ENCODE measurements around the gene PCSK5. TPM values are rescaled to one million over a fixed set of nuclear protein-coding genes. Genes with fewer than 3 reads are reported as not detected.

The PCSK5 gene
- total RNA-seq, 2 donors from 2014 or later = 2.5 to 3.5 TPM

- TF ChIP-seq, protein P1, sequence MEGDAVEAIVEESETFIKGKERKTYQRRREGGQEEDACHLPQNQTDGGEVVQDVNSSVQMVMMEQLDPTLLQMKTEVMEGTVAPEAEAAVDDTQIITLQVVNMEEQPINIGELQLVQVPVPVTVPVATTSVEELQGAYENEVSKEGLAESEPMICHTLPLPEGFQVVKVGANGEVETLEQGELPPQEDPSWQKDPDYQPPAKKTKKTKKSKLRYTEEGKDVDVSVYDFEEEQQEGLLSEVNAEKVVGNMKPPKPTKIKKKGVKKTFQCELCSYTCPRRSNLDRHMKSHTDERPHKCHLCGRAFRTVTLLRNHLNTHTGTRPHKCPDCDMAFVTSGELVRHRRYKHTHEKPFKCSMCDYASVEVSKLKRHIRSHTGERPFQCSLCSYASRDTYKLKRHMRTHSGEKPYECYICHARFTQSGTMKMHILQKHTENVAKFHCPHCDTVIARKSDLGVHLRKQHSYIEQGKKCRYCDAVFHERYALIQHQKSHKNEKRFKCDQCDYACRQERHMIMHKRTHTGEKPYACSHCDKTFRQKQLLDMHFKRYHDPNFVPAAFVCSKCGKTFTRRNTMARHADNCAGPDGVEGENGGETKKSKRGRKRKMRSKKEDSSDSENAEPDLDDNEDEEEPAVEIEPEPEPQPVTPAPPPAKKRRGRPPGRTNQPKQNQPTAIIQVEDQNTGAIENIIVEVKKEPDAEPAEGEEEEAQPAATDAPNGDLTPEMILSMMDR (conservative IDR thresholded peaks at IDR 0.05) = no peak
- H3K4me3 ChIP-seq (ENCODE audit: low read length) = peak overlapping the region; percentile 2
- peaks cover 10% of the 10 kb centered on the region for H3K4me1 ChIP-seq (ENCODE audit: control insufficient read depth, insufficient read depth, low read length)
- 98 to 100% methylated on average over 1 of the region's 1 CpG for WGBS, 2 experiments (ENCODE audit: insufficient coverage in 1 of 2, insufficient read length in 1 of 2)
- Mint-ChIP-seq H3K4me1 (peaks cover 19% of the 10 kb centered on the region), H3K9me3 (peaks cover 18% of the 10 kb centered on the region), H3K36me3 (ENCODE audit: low read depth) (no peaks in the 10 kb centered on the region), H3K4me3 (no peak overlapping the region), H3K27ac (no peak overlapping the region), H3K27me3 (ENCODE audit: insufficient read depth) (peaks cover 39% of the 10 kb centered on the region)
- no peak overlapping the region for H3K27ac ChIP-seq (ENCODE audit: low read depth, low read length)
- H3K36me3 ChIP-seq (ENCODE audit: control insufficient read depth, insufficient read depth, low read length) = no peaks in the 10 kb centered on the region
- DNase-seq = no peak
- H3K9me3 ChIP-seq (ENCODE audit: control insufficient read depth, low read length) = peaks cover 26% of the 10 kb centered on the region
- no peak overlapping the region for H3K9ac ChIP-seq (ENCODE audit: extremely low read depth, low read length, poor library complexity, severe bottlenecking)
- peaks cover 21% of the 10 kb centered on the region for H3K27me3 ChIP-seq (ENCODE audit: control insufficient read depth, insufficient read depth, low read length, poor library complexity, severe bottlenecking)
These were observed 106.7 kb downstream of the PCSK5 start for GRCh38 chr9:75997206-75997605.

DNA sequence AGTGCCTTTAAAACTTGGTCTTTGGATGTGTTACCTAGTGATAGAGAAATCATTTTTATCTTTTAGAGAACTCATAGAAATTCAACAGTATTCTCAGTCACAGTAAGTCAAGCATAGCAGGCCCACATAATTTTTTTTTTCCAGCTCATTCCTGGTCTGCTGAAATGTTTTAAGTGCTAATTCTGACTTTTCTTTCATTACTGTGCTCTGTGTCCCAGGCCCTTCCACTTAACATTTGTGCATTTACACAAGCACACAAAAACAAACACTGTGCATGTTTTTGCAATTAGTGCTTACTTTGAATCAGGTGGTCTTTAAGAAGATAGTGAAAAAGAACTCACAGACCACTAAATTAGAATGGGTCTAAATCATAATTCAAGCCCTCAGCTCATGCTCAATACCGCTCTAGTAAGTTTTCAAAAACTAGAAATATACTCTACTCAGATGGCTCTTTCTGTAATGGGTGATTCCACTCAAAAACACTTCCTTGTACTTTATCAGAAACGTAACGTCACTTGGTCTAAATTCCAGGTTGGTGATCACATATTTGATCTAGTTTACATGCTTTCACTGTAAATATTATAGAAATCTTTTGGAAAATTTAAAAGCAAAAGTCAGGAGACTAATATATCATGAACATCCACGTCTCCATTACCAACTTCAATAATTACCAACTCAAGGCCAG lies 107.8 kb downstream of the PCSK5 start:
- Histone ChIP-seq H3K27me3 (ENCODE audit: control insufficient read depth, insufficient read depth, low read length, poor library complexity, severe bottlenecking) (peaks cover 25% of the 10 kb centered on the region), H3K9ac (ENCODE audit: extremely low read depth, low read length, poor library complexity, severe bottlenecking) (no peak overlapping the region), H3K9me3 (ENCODE audit: control insufficient read depth, low read length) (peaks cover 26% of the 10 kb centered on the region), H3K4me3 (ENCODE audit: low read length) (no peak overlapping the region), H3K4me1 (ENCODE audit: control insufficient read depth, insufficient read depth, low read length) (peaks cover 10% of the 10 kb centered on the region), H3K27ac (ENCODE audit: low read depth, low read length) (no peak overlapping the region), H3K36me3 (ENCODE audit: control insufficient read depth, insufficient read depth, low read length) (no peaks in the 10 kb centered on the region)
- no peak overlapping the region for H3K4me3 Mint-ChIP-seq
- no peak overlapping the region for H3K27ac Mint-ChIP-seq
- TF ChIP-seq, protein P1 (conservative IDR thresholded peaks at IDR 0.05) = no peak
- peaks cover 39% of the 10 kb centered on the region for H3K27me3 Mint-ChIP-seq (ENCODE audit: insufficient read depth)
- WGBS, 2 experiments (ENCODE audit: insufficient coverage in 1 of 2, insufficient read length in 1 of 2) = 97 to 100% methylated on average over 1 to 4 of the region's 4 CpGs
- no peak for DNase-seq
- H3K9me3 Mint-ChIP-seq = peaks cover 18% of the 10 kb centered on the region
- H3K36me3 Mint-ChIP-seq (ENCODE audit: low read depth) = no peaks in the 10 kb centered on the region
- peaks cover 19% of the 10 kb centered on the region for H3K4me1 Mint-ChIP-seq

- H3K4me3 ChIP-seq (ENCODE audit: low read length) = no peak overlapping the region
- H3K36me3 ChIP-seq (ENCODE audit: control insufficient read depth, insufficient read depth, low read length) = no peaks in the 10 kb centered on the region
- Mint-ChIP-seq H3K27me3 (ENCODE audit: insufficient read depth) (peaks cover 42% of the 10 kb centered on the region), H3K4me3 (no peak overlapping the region), H3K27ac (no peak overlapping the region), H3K9me3 (peaks cover 18% of the 10 kb centered on the region), H3K36me3 (ENCODE audit: low read depth) (no peaks in the 10 kb centered on the region), H3K4me1 (peaks cover 10% of the 10 kb centered on the region)
- H3K4me1 ChIP-seq (ENCODE audit: control insufficient read depth, insufficient read depth, low read length) = peaks cover 7% of the 10 kb centered on the region
- H3K9ac ChIP-seq (ENCODE audit: extremely low read depth, low read length, poor library complexity, severe bottlenecking) = no peak overlapping the region
- TF ChIP-seq, protein P1 (conservative IDR thresholded peaks at IDR 0.05) = no peak
- peaks cover 20% of the 10 kb centered on the region for H3K27me3 ChIP-seq (ENCODE audit: control insufficient read depth, insufficient read depth, low read length, poor library complexity, severe bottlenecking)
- DNase-seq = no peak
- WGBS, 2 experiments (ENCODE audit: insufficient coverage in 1 of 2, insufficient read length in 1 of 2) = 91 to 100% methylated on average over 1 to 2 of the region's 2 CpGs
- no peak overlapping the region for H3K27ac ChIP-seq (ENCODE audit: low read depth, low read length)
- peaks cover 26% of the 10 kb centered on the region for H3K9me3 ChIP-seq (ENCODE audit: control insufficient read depth, low read length)
These were observed 111.0 kb downstream of the PCSK5 start for GRCh38 chr9:76001459-76001858.

Data from endodermal cell (in vitro differentiated cells).